HepG2 (cell line): Measurements from ENCODE around the gene RIF1. TPM values are rescaled to one million over a fixed set of nuclear protein-coding genes. Genes with fewer than 3 reads are reported as not detected.

ENCODE experiments used
- ATAC-seq: fragments of 200-7000 bp; cut with Tn5 transposase; 3 replicates; pipeline ENCODE4 v1.9.1; 2020; ENCODE audit warnings: mild to moderate bottlenecking, moderate library complexity
- BruUV-seq: library from RNA; stranded (reverse); fragments of 400-500 nt; replicated peaks from 2 replicates; lab custom pipeline; 2021; lab: Mats Ljungman, UMichigan
- CTCF ChIA-PET: fragments of 300-600 bp; formaldehyde crosslinking; extraction: SDS; loops from one replicate; lab custom pipeline; 2021; ENCODE audit warnings: low total read pairs, inconsistent platforms, low intra/inter-chr PET ratio; lab: Yijun Ruan, JAX
- POLR2A ChIA-PET: fragments of 350-600 bp; sonication (Branson Sonifier 250); formaldehyde crosslinking; loops from one replicate; lab custom pipeline; 2020; ENCODE audit warnings: antibody characterized with exemption, inconsistent platforms; lab: Yijun Ruan, JAX
- DNase-seq: peaks from one replicate; pipeline ENCODE4 v3.0.0-alpha.2; 2015; ENCODE audit warnings: low spot score
- FAIRE-seq: peaks from 3 replicates; lab custom pipeline; 2011; peaks lifted over from hg19 to GRCh38; lab: Jason Lieb, UNC
- H2AFZ ChIP-seq: one replicate; pipeline ENCODE4 v1.6.1; 2011; ENCODE audit warnings: low read length, inconsistent platforms
- H3K27ac ChIP-seq: fragments of 300-600 bp; 3 replicates; pipeline ENCODE4 v1.8.0; 2011; ENCODE audit warnings: mixed run types, mild to moderate bottlenecking, mixed read lengths, low read length, inconsistent platforms; ENCODE audit not compliant: insufficient read depth; ENCODE audit errors: extremely low read length
- H3K27me3 ChIP-seq, 2 experiments: fragments of 200-600 bp in 1 of 2; 2 replicates in 1 of 2; 3 replicates in 1 of 2; pipeline versions ENCODE4 v1.6.0 to v1.8.0; 2011; ENCODE audit warnings: low read length in 2 of 2, mild to moderate bottlenecking in 2 of 2, moderate library complexity in 2 of 2, inconsistent platforms in 1 of 2; ENCODE audit not compliant: insufficient read depth in 2 of 2, control insufficient read depth in 1 of 2
- H3K36me3 ChIP-seq, 2 experiments: fragments of 200-600 bp in 1 of 2; replicated peaks in 1 of 2; 2 replicates in 1 of 2; 3 replicates in 1 of 2; pipeline versions ENCODE4 v1.5.1 to v1.8.0; 2011; ENCODE audit warnings: low read length in 2 of 2, inconsistent platforms in 1 of 2; ENCODE audit not compliant: insufficient read depth in 2 of 2, control insufficient read depth in 1 of 2
- H3K4me1 ChIP-seq: 2 replicates; pipeline ENCODE4 v1.5.1; 2012; ENCODE audit warnings: low read length, inconsistent platforms; ENCODE audit not compliant: insufficient read depth
- H3K4me2 ChIP-seq: 2 replicates; pipeline ENCODE4 v1.6.0; 2011; ENCODE audit warnings: low read depth, low read length, inconsistent platforms
- H3K4me3 ChIP-seq, 3 experiments: fragments of 200-600 bp in 1 of 3; sonication (generic), shearing (Covaris generic) in 1 of 3; replicated peaks in 1 of 3; 2 replicates each; pipeline ENCODE4 v1.5.1; 2011 to 2016; ENCODE audit warnings: low read length in 3 of 3, inconsistent platforms in 2 of 3, low read depth in 2 of 3, mild to moderate bottlenecking in 2 of 3, control low read depth in 1 of 3, mixed read lengths in 1 of 3; ENCODE audit not compliant: insufficient read depth in 1 of 3
- H3K79me2 ChIP-seq: one replicate; pipeline ENCODE4 v1.6.1; 2011; ENCODE audit warnings: low read length, inconsistent platforms; ENCODE audit not compliant: insufficient read depth
- H3K9ac ChIP-seq: 2 replicates; pipeline ENCODE4 v1.6.0; 2011; ENCODE audit warnings: mild to moderate bottlenecking, low read depth, low read length, inconsistent platforms; ENCODE audit not compliant: insufficient read depth
- H3K9me3 ChIP-seq: 2 replicates; pipeline ENCODE4 v1.5.1; 2012; ENCODE audit warnings: mild to moderate bottlenecking, low read length
- H4K20me1 ChIP-seq: 2 replicates; pipeline ENCODE4 v1.6.0; 2011; ENCODE audit warnings: inconsistent platforms, mild to moderate bottlenecking, low read length, moderate library complexity; ENCODE audit not compliant: insufficient read depth
- NFRKB ChIP-seq: fragments of 450-650 bp; IDR thresholded peaks from 2 replicates; pipeline ENCODE4 v1.6.1; 2017
- NFYC ChIP-seq: IDR thresholded peaks from 2 replicates; pipeline ENCODE4 v1.6.1; 2016; ENCODE audit warnings: missing genetic modification reagents, missing compliant biosample characterization
- NKX3-1 ChIP-seq: sonication (generic); formaldehyde crosslinking; IDR thresholded peaks from 2 replicates; pipeline ENCODE4 v1.5.0; 2020; ENCODE audit warnings: missing genetic modification reagents
- PCBP2 ChIP-seq: fragments of 200-400 bp; formaldehyde crosslinking; optimal IDR thresholded peaks from 2 replicates; pipeline ENCODE3; 2018; ENCODE audit warnings: low read length, low read depth; ENCODE audit not compliant: poor library complexity, severe bottlenecking
- PLSCR1 ChIP-seq: sonication (generic); formaldehyde crosslinking; IDR thresholded peaks from 2 replicates; pipeline ENCODE4 v1.5.0; 2020; ENCODE audit warnings: missing genetic modification reagents, mild to moderate bottlenecking, borderline replicate concordance
- SNAPC4 ChIP-seq: sonication (generic); formaldehyde crosslinking; IDR thresholded peaks from 2 replicates; pipeline ENCODE4 v1.4.0; 2020; ENCODE audit warnings: mild to moderate bottlenecking, missing genetic modification reagents
- ZFP91 ChIP-seq: sonication (generic); formaldehyde crosslinking; IDR thresholded peaks from 2 replicates; pipeline ENCODE4 v1.9.0; 2022; ENCODE audit warnings: missing genetic modification reagents, mild to moderate bottlenecking, borderline replicate concordance
- ZMAT5 ChIP-seq: sonication (generic); formaldehyde crosslinking; IDR thresholded peaks from 2 replicates; pipeline ENCODE4 v1.5.0; 2020; ENCODE audit warnings: mild to moderate bottlenecking, low read depth, missing genetic modification reagents, borderline replicate concordance
- ZNF724P ChIP-seq: sonication (generic); formaldehyde crosslinking; IDR thresholded peaks from 2 replicates; pipeline ENCODE4 v1.8.0; 2022; ENCODE audit warnings: missing genetic modification reagents, borderline replicate concordance
- ZNF839 ChIP-seq: sonication (generic); formaldehyde crosslinking; IDR thresholded peaks from 2 replicates; pipeline ENCODE4 v1.4.0; 2020; ENCODE audit warnings: missing genetic modification reagents, mild to moderate bottlenecking, borderline replicate concordance
- WGBS: methylation state at CpG from one replicate; pipeline ENCODE4 v1.1.6; 2017; ENCODE audit warnings: low lambda C conversion rate; 5-methylcytosine and 5-hydroxymethylcytosine counted together
- in situ Hi-C: cut with HindIII; loops from 2 replicates; pipeline ENCODE4 v1.10.0; 2017; ENCODE audit warnings: low pct_unique_long_range_greater_than_20kb; ENCODE audit not compliant: extremely low pct_ligation_motif_present
- intact Hi-C: fragments of 100-400 bp; cut with micrococcal nuclease; formaldehyde crosslinking; loops from one replicate; pipeline ENCODE4 v1.10.0; 2022; ENCODE audit not compliant: unreplicated experiment
- polyA plus RNA-seq, 8 experiments: library from polyadenylated mRNA; depleted of rRNA in 3 of 8; stranded (reverse) in 7 of 8; unstranded in 1 of 8; fragments of >200 nt; fragmentation: Illumina TruSeq in 4 of 8; extraction: Trizol in 4 of 8; gene quantifications; 2 replicates each; pipeline versions ENCODE4 v1.2.1 to v1.2.3, GENCODE V29; 2011 to 2016; ENCODE audit warnings: low read depth in 4 of 8, missing spikeins in 1 of 8, mixed read lengths in 1 of 8; ENCODE audit not compliant: insufficient read depth in 1 of 8
- total RNA-seq, 5 experiments: library from RNA; depleted of rRNA; stranded (reverse); fragments of >200 nt; fragmentation: Illumina TruSeq; extraction: Trizol; gene quantifications; 2 replicates each; pipeline ENCODE4 v1.2.3, GENCODE V29; 2016; ENCODE audit warnings: low read depth in 1 of 5

RIF1 gene
- total and polyA plus RNA-seq, 2 of the 13 experiments (the other 11 are each of a cell fraction or from before 2014, with no cell fraction given), result 12.1 to 73.6 TPM

GRCh38 chr2:151394509-151394908, 15.2 kb upstream of the RIF1 start:
- Histone ChIP-seq H3K4me1 (no peaks in the 10 kb centered on the region), H3K27me3 (peaks cover 2 to 4% of the 10 kb centered on the region in 2 experiments; a peak in 1 of 5 replicates), H3K79me2 (no peaks in the 10 kb centered on the region), H3K9ac (no peak overlapping the region), H3K27ac (no peak overlapping the region), H3K4me3 (no peak overlapping the region), H4K20me1 (no peaks in the 10 kb centered on the region), H2AFZ (no peak overlapping the region), H3K4me2 (no peak overlapping the region), H3K9me3 (no peaks in the 10 kb centered on the region)
- no TSS peak for BruUV-seq
- ATAC-seq (no peak), FAIRE-seq (no peak), DNase-seq (no peak)
- intact Hi-C loops (no loop called here), in situ Hi-C loops (no loop called here)
- POLR2A ChIA-PET, result no interaction called here
- WGBS, result 50% methylated on average over 4 of the region's 4 CpGs
- CTCF ChIA-PET, result no interaction called here
- no peak for TF ChIP-seq ZFP91 (CRISPR knock-in tag)
- TF ChIP-seq NKX3-1, result no peak
- no peak for TF ChIP-seq NFYC
- TF ChIP-seq ZNF839, result no peak
- no peak for TF ChIP-seq ZMAT5 (CRISPR knock-in tag)
- no peak for TF ChIP-seq PLSCR1 (CRISPR knock-in tag)
- no peak for TF ChIP-seq NFRKB
- no peak for TF ChIP-seq PCBP2
- TF ChIP-seq SNAPC4 (CRISPR knock-in tag), result no peak
- TF ChIP-seq ZNF724P (CRISPR knock-in tag), result no peak
- TF ChIP-seq, all 625 proteins: peak for 0
- no peaks in the 10 kb centered on the region for H3K36me3 ChIP-seq
